ENCODE results near the gene NCOA7. TPM values are rescaled to one million over a fixed set of nuclear protein-coding genes. Genes with fewer than 3 reads are reported as not detected.

NCOA7 gene
- total RNA-seq, 2 donors from 2014 or later, result 41.5 to 43.3 TPM

GRCh38 chr6:125852587-125852986 lies 61.8 kb downstream of the NCOA7 start:
- intact Hi-C loops (cut with DNase I), result no loop called here
- no peak for DNase-seq (ENCODE audit: low spot score)

- no peak for DNase-seq (ENCODE audit: low spot score)
- intact Hi-C loops (cut with DNase I), result no loop called here
Measured at GRCh38 chr6:125853168-125853567, 62.4 kb downstream of the NCOA7 start.

GRCh38 chr6:125853756-125854155 lies 63.0 kb downstream of the NCOA7 start:
- intact Hi-C loops (cut with DNase I), result no loop called here

GRCh38 chr6:125854355-125854754 lies 63.6 kb downstream of the NCOA7 start:
- intact Hi-C loops (cut with DNase I), result no loop called here
- DNase-seq (ENCODE audit: low spot score), result no peak

More at GRCh38 chr6:125853756-125854155, 63.0 kb downstream of the NCOA7 start:
- no peak for DNase-seq (ENCODE audit: low spot score)

GRCh38 chr6:125855783-125856182 lies 65.0 kb downstream of the NCOA7 start:
- no peak for DNase-seq (ENCODE audit: low spot score)
- intact Hi-C loops (cut with DNase I), result no loop called here

GRCh38 chr6:125857846-125858245 lies 67.1 kb downstream of the NCOA7 start:
- intact Hi-C loops (cut with DNase I), result no loop called here
- no peak for DNase-seq (ENCODE audit: low spot score)

- intact Hi-C loops (cut with DNase I), result no loop called here
Measured at GRCh38 chr6:125858427-125859320, 67.9 kb downstream of the NCOA7 start.

GRCh38 chr6:125859727-125860126 lies 69.0 kb downstream of the NCOA7 start:
- DNase-seq (ENCODE audit: low spot score), result no peak
- intact Hi-C loops (cut with DNase I), result no loop called here

More at GRCh38 chr6:125858427-125859320, 67.9 kb downstream of the NCOA7 start:
- DNase-seq (ENCODE audit: low spot score), result no peak

- intact Hi-C loops (cut with DNase I), result no loop called here
- no peak for DNase-seq (ENCODE audit: low spot score)
Measured at GRCh38 chr6:125863023-125863422, 72.3 kb downstream of the NCOA7 start.

GRCh38 chr6:125865015-125865414 lies 74.3 kb downstream of the NCOA7 start:
- DNase-seq (ENCODE audit: low spot score), result no peak
- intact Hi-C loops (cut with DNase I), result no loop called here

- intact Hi-C loops (cut with DNase I), result no loop called here
- no peak for DNase-seq (ENCODE audit: low spot score)
Measured at GRCh38 chr6:125866433-125866832, 75.7 kb downstream of the NCOA7 start.

GRCh38 chr6:125867483-125867942 lies 76.8 kb downstream of the NCOA7 start:
- DNase-seq (ENCODE audit: low spot score), result no peak
- intact Hi-C loops (cut with DNase I), result no loop called here

- DNase-seq (ENCODE audit: low spot score), result no peak
- intact Hi-C loops (cut with DNase I), result no loop called here
Measured at GRCh38 chr6:125868252-125868651, 77.5 kb downstream of the NCOA7 start.

- DNase-seq (ENCODE audit: low spot score), result no peak
- intact Hi-C loops (cut with DNase I), result no loop called here
Measured at GRCh38 chr6:125868678-125869395, 78.1 kb downstream of the NCOA7 start.

GRCh38 chr6:125869427-125869826 lies 78.7 kb downstream of the NCOA7 start:
- DNase-seq (ENCODE audit: low spot score), result no peak
- intact Hi-C loops (cut with DNase I), result no loop called here

GRCh38 chr6:125871365-125871764 lies 80.6 kb downstream of the NCOA7 start:
- no peak for DNase-seq (ENCODE audit: low spot score)
- intact Hi-C loops (cut with DNase I), result no loop called here

- no peak for DNase-seq (ENCODE audit: low spot score)
- intact Hi-C loops (cut with DNase I), result no loop called here
Measured at GRCh38 chr6:125872259-125872921, 81.6 kb downstream of the NCOA7 start.

GRCh38 chr6:125882243-125882642 lies 91.5 kb downstream of the NCOA7 start:
- intact Hi-C loops (cut with DNase I), result loop anchor here in 1 of 2 donors (5.0 kb wide), 1 partner anchor 1470 kb away; no protein-coding TSS in a partner anchor
- no peak for DNase-seq (ENCODE audit: low spot score)

GRCh38 chr6:125884634-125885371 lies 94.0 kb downstream of the NCOA7 start:
- intact Hi-C loops (cut with DNase I), result loop anchor here in 1 of 2 donors (5.0 kb wide), 2 partner anchors 622 to 1467 kb away; no protein-coding TSS in a partner anchor
- DNase-seq (ENCODE audit: low spot score), result no peak
